Neural progenitor cell (in vitro differentiated cells): Measurements from ENCODE around the gene HDAC4.

Experiments used
- CTCF ChIP-seq: fragments of 200-600 bp; sonication (generic); IDR thresholded peaks from 2 replicates; pipeline ENCODE4 v1.5.1; 2017; ENCODE audit warnings: antibody characterized with exemption, mild to moderate bottlenecking
- EZH2 ChIP-seq: fragments of 200-600 bp; sonication (generic); IDR thresholded peaks from 2 replicates; pipeline ENCODE4 v1.6.1; 2017; ENCODE audit warnings: antibody characterized with exemption, mild to moderate bottlenecking, moderate library complexity

DNA sequence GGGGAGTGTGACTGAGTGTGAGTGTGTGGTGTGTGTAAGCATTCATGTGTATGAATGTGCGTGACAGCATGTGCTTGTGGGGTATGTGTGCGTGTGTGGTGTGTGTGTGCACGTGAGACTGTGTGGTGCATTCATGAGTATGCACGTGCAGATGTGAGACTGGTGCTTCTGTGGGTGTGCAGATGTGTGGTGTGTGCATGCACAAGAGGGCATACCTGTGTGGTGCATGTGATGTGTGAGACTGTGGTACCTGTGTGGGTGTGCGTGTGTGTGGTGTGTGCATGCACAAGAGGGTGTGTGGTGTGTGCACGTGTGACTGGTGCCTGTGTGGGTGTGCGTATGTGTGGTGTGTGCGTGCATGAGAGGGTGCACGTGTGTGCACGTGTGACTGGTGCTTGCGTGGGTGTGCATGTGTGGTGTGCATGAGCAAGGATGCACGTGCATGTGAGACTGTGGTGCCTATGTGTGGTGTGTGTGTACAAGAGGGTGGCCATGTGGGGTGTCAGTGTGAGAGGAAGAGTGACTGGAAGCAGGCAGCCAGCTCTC is 339.6 kb downstream of the HDAC4 start:
- no peak for TF ChIP-seq CTCF
- no peak for TF ChIP-seq EZH2
